Body of pancreas (tissue), 4 donors: ENCODE data around the gene KRT76.

Source experiments
- CTCF ChIP-seq, 7 experiments: fragments of 450-650 bp in 4 of 7; fragments of 200-600 bp in 3 of 7; sonication (generic) in 3 of 7; IDR thresholded peaks; one replicate each; pipeline ENCODE4 v1.5.1; 2016 to 2019; ENCODE audit warnings: antibody characterized with exemption in 7 of 7
- POLR2A ChIP-seq, 3 donors: fragments of 450-650 bp; IDR thresholded peaks; one replicate each; pipeline ENCODE4 v1.6.1; 2016; ENCODE audit warnings: antibody characterized with exemption in 3 of 3, mild to moderate bottlenecking in 2 of 3

GRCh38 chr12:52788192-52788875 is 11.2 kb upstream of the KRT76 start:
- TF ChIP-seq CTCF (IDR thresholded peaks at IDR 0.05) (no peak), POLR2A (IDR thresholded peaks at IDR 0.05) (no peak)
